OCI-LY3 (cell line): ENCODE results near the gene PIK3R2.

Experiments
- H2AFZ ChIP-seq: fragments of 200-600, 300-600 bp; shearing (Covaris generic); 2 replicates; pipeline ENCODE4 v1.6.0; 2014; ENCODE audit warnings: antibody characterized with exemption, low read depth, low read length
- H3K27ac ChIP-seq: fragments of 200-600, 300-600 bp; sonication (generic); 2 replicates; pipeline ENCODE4 v1.5.1; 2014; ENCODE audit warnings: mild to moderate bottlenecking, low read length, moderate library complexity, mixed read lengths
- H3K27me3 ChIP-seq: fragments of 200-600, 300-600 bp; sonication (generic); 2 replicates; pipeline ENCODE4 v1.6.1; 2014; ENCODE audit warnings: low read depth, low read length, mixed read lengths
- H3K36me3 ChIP-seq: fragments of 200-600, 300-600 bp; sonication (generic); replicated peaks from 2 replicates; pipeline ENCODE3; 2014; ENCODE audit warnings: low read depth, low read length, mixed read lengths
- H3K4me1 ChIP-seq: fragments of 300-600, 200-600 bp; sonication (generic); 2 replicates; pipeline ENCODE4 v1.6.1; 2014; ENCODE audit warnings: low read length, mixed read lengths
- H3K4me2 ChIP-seq: fragments of 200-600, 300-600 bp; sonication (generic); 2 replicates; pipeline ENCODE4 v1.6.1; 2014; ENCODE audit warnings: low read length, mixed read lengths
- H3K4me3 ChIP-seq: fragments of 300-600, 200-600 bp; sonication (generic); 2 replicates; pipeline ENCODE4 v1.5.1; 2014; ENCODE audit warnings: antibody characterized with exemption, mild to moderate bottlenecking, low read length, moderate library complexity
- H3K79me2 ChIP-seq: fragments of 300-600, 200-600 bp; shearing (Covaris generic); 2 replicates; pipeline ENCODE4 v1.6.1; 2014; ENCODE audit warnings: mild to moderate bottlenecking, low read length, mixed read lengths
- H3K9ac ChIP-seq: fragments of 300-600, 200-600 bp; shearing (Covaris generic); 2 replicates; pipeline ENCODE4 v1.6.0; 2014; ENCODE audit warnings: mild to moderate bottlenecking, low read length, moderate library complexity
- H3K9me3 ChIP-seq: fragments of 200-600, 300-600 bp; shearing (Covaris generic); 2 replicates; pipeline ENCODE4 v1.6.1; 2014; ENCODE audit warnings: low read length, mixed read lengths; ENCODE audit not compliant: insufficient read depth
- H4K20me1 ChIP-seq: fragments of 200-600, 300-600 bp; sonication (generic); 2 replicates; pipeline ENCODE4 v1.6.1; 2016; ENCODE audit warnings: low read length, mixed read lengths; ENCODE audit not compliant: insufficient read depth
- EZH2phosphoT487 ChIP-seq: fragments of 200-600 bp; shearing (Covaris generic); IDR thresholded peaks from 2 replicates; pipeline ENCODE4 v1.6.1; 2018; ENCODE audit warnings: antibody characterized with exemption, mixed run types, low read depth
- TF ChIP-seq, protein P1 (sequence below): fragments of 200-600, 300-600 bp; sonication (generic); IDR thresholded peaks from 2 replicates; pipeline ENCODE4 v1.5.1; 2014; ENCODE audit warnings: antibody characterized with exemption, low read length, low read depth

The PIK3R2 gene

DNA sequence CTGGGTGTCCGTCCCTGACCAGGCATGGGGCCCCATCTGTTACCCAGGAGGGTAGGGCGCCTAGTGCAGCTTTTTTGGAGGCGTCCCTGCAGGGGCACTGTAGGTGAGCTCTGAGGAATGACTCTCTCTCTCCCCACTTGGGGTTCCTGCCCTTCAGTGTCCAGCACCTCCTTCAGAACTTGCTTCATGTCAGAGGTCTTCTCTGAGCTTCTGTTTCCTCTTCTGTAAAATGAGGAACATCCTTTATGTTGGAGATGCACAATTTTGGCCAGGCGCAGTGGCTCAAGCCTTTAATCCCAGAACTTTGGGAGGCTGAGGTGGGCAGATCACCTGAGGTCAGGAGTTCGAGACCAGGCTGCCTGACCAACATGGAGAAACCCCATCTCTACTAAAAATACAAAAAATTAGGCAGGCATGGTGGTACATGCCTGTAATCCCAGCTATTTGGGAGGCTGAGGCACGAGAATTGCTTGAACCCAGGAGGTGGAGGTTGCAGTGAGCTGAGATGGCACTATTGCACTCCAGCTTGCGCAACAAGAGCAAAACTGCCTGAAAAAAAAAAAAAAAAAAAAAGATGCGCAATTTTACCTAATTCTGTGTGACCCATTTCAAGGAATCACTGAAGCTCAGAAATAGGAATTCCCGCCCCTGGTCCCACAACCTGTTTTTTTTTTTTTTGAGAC is 15.2 kb upstream of the PIK3R2 start:
- Histone ChIP-seq H3K9ac (no peak overlapping the region), H3K4me2 (no peak overlapping the region), H3K9me3 (no peaks in the 10 kb centered on the region), H2AFZ (no peak overlapping the region), H3K27me3 (no peaks in the 10 kb centered on the region), H3K27ac (no peak overlapping the region), H3K4me1 (no peaks in the 10 kb centered on the region), H3K36me3 (peaks cover 49% of the 10 kb centered on the region), H3K4me3 (no peak overlapping the region), H3K79me2 (no peaks in the 10 kb centered on the region), H4K20me1 (no peaks in the 10 kb centered on the region)
- TF ChIP-seq, protein P1, sequence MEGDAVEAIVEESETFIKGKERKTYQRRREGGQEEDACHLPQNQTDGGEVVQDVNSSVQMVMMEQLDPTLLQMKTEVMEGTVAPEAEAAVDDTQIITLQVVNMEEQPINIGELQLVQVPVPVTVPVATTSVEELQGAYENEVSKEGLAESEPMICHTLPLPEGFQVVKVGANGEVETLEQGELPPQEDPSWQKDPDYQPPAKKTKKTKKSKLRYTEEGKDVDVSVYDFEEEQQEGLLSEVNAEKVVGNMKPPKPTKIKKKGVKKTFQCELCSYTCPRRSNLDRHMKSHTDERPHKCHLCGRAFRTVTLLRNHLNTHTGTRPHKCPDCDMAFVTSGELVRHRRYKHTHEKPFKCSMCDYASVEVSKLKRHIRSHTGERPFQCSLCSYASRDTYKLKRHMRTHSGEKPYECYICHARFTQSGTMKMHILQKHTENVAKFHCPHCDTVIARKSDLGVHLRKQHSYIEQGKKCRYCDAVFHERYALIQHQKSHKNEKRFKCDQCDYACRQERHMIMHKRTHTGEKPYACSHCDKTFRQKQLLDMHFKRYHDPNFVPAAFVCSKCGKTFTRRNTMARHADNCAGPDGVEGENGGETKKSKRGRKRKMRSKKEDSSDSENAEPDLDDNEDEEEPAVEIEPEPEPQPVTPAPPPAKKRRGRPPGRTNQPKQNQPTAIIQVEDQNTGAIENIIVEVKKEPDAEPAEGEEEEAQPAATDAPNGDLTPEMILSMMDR, result no peak
- no peak for TF ChIP-seq EZH2phosphoT487

DNA sequence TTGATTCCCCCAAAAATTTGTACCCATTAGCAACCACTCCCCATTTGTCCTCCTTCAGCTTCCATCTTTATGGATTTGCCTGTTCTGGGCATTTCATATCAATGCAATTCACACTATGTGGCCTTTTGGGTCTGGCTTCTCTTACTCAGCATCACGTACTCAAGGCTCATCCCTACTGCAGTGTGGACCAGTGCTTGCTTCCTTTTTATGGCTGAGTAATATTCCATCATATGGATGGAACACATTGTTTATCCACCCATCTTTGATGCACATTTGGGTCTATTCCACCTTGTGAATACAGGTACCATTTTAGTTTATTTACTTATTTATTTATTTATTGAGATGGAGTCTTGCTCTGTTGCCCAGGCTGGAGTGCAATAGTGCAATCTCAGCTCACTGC is 12.5 kb upstream of the PIK3R2 start:
- Histone ChIP-seq H3K36me3 (peaks cover 52% of the 10 kb centered on the region), H3K9ac (no peak overlapping the region), H3K79me2 (no peaks in the 10 kb centered on the region), H4K20me1 (no peaks in the 10 kb centered on the region), H3K9me3 (no peaks in the 10 kb centered on the region), H3K4me1 (no peaks in the 10 kb centered on the region), H2AFZ (no peak overlapping the region), H3K4me2 (no peak overlapping the region), H3K4me3 (no peak overlapping the region), H3K27ac (no peak overlapping the region), H3K27me3 (no peaks in the 10 kb centered on the region)
- TF ChIP-seq EZH2phosphoT487, result no peak
- TF ChIP-seq, protein P1, result no peak

DNA sequence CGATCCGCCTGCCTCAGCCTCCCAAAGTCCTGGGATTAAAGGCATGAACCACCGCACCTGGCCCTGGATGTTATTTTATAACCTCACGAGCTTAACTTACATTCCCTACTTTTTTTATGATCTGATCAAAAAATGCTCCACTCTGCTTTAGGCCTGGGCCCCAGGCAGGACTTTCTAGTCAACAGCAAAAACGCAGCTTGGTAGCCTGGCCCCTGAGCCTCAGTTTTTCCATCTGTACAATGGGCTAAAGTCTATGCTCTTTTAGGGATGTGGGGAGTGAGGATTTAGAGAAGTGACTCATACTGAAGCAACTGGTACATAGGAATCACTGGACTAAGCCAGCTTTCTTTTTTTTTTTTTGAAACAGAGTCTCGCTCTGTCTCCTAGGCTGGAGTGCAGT is 11.9 kb upstream of the PIK3R2 start:
- Histone ChIP-seq H3K4me2 (no peak overlapping the region), H3K36me3 (peaks cover 54% of the 10 kb centered on the region), H3K4me1 (no peaks in the 10 kb centered on the region), H3K27ac (no peak overlapping the region), H3K79me2 (no peaks in the 10 kb centered on the region), H3K27me3 (no peaks in the 10 kb centered on the region), H4K20me1 (no peaks in the 10 kb centered on the region), H3K9ac (no peak overlapping the region), H2AFZ (no peak overlapping the region), H3K4me3 (no peak overlapping the region), H3K9me3 (no peaks in the 10 kb centered on the region)
- TF ChIP-seq, protein P1, result no peak
- TF ChIP-seq EZH2phosphoT487, result no peak

DNA sequence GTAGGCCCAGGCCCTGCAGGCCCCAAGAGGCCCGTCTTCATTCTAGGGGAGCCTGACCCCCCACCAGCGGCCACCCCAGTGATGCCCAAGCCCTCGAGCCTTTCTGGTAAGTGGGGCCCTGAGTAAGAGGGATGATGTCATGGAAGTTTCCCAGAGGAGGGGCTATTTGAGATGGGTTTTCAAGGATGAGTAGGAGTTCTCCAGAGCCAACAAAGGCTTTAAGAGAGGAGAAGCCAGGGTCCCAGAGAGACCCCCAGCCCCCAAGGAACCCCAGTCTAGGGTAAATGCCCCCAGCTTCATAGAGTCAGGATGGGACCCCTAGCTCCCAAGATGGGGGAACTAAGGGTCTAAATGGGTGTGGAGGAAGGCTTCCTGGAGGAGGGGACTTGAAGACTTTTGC is 9.1 kb upstream of the PIK3R2 start:
- Histone ChIP-seq H3K36me3 (peaks cover 55% of the 10 kb centered on the region), H3K27ac (no peak overlapping the region), H4K20me1 (no peaks in the 10 kb centered on the region), H3K9me3 (no peaks in the 10 kb centered on the region), H3K4me3 (no peak overlapping the region), H3K9ac (no peak overlapping the region), H3K27me3 (no peaks in the 10 kb centered on the region), H3K4me2 (no peak overlapping the region), H3K4me1 (no peaks in the 10 kb centered on the region), H2AFZ (no peak overlapping the region), H3K79me2 (no peaks in the 10 kb centered on the region)
- TF ChIP-seq, protein P1, result no peak
